Sigmoid colon (tissue), 7 donors: Measurements from ENCODE around the gene CFAP46. TPM values are rescaled to one million over a fixed set of nuclear protein-coding genes. Genes with fewer than 3 reads are reported as not detected.

ENCODE experiments used
- DNase-seq: peaks from one replicate; pipeline ENCODE4 v3.0.0-alpha.2; 2019
- H3K27ac ChIP-seq, 4 donors: fragments of 200-600 bp; sonication (generic); one replicate each; pipeline ENCODE4 v1.5.1; 2016 to 2019; ENCODE audit warnings: mild to moderate bottlenecking in 1 of 4
- H3K27me3 ChIP-seq, 3 donors: fragments of 200-600 bp; sonication (generic); one replicate each; pipeline ENCODE4 v1.5.1; 2019; ENCODE audit warnings: mild to moderate bottlenecking in 1 of 3
- H3K36me3 ChIP-seq, 4 donors: fragments of 200-600 bp; sonication (generic); one replicate each; pipeline ENCODE4 v1.5.1; 2016 to 2019
- H3K4me1 ChIP-seq, 4 donors: fragments of 200-600 bp; sonication (generic); one replicate each; pipeline ENCODE4 v1.5.1; 2017 to 2019
- H3K4me3 ChIP-seq, 4 donors: fragments of 200-600 bp; sonication (generic); one replicate each; pipeline ENCODE4 v1.5.1; 2017 to 2019; ENCODE audit warnings: mild to moderate bottlenecking in 2 of 4, moderate library complexity in 1 of 4
- H3K9me3 ChIP-seq, 4 donors: fragments of 200-600 bp in 3 of 4; sonication (generic) in 3 of 4; one replicate each; pipeline versions ENCODE4 v1.5.1 to v1.6.1; 2013 to 2019
- CTCF ChIP-seq, 4 experiments: fragments of 450-650 bp in 3 of 4; fragments of 200-600 bp in 1 of 4; IDR thresholded peaks; one replicate each; pipeline ENCODE4 v1.5.1; 2016 to 2019; ENCODE audit warnings: antibody characterized with exemption in 4 of 4, mild to moderate bottlenecking in 3 of 4, moderate library complexity in 2 of 4
- EP300 ChIP-seq, 4 donors: sonication (generic); formaldehyde crosslinking; IDR thresholded peaks; one replicate each; pipeline ENCODE4 v1.6.1; 2017; ENCODE audit warnings: antibody characterized with exemption in 4 of 4
- POLR2A ChIP-seq, 2 donors: fragments of 450-650 bp; IDR thresholded peaks; one replicate each; pipeline ENCODE4 v1.6.1; 2016; ENCODE audit warnings: antibody characterized with exemption in 2 of 2, mild to moderate bottlenecking in 2 of 2, moderate library complexity in 2 of 2
- POLR2AphosphoS5 ChIP-seq, 4 donors: sonication (generic); formaldehyde crosslinking; IDR thresholded peaks; one replicate each; pipeline ENCODE4 v1.6.1; 2017; ENCODE audit warnings: antibody characterized with exemption in 4 of 4
- WGBS, 2 donors: extraction: QIAGEN DNeasy Blood & Tissue Kit; methylation state at CpG; one replicate each; pipeline ENCODE4 v1.1.7; 2013; 5-methylcytosine and 5-hydroxymethylcytosine counted together
- intact Hi-C: fragments of 100-400 bp; cut with DNase I; formaldehyde crosslinking; loops from one replicate; pipeline ENCODE4 v1.15.1; 2023
- polyA plus RNA-seq, 3 donors: library from polyadenylated mRNA; stranded (reverse); fragments of 200-250 nt; gene quantifications; one replicate each; pipeline ENCODE4 v1.2.3, GENCODE V29; 2013
- total RNA-seq, 4 donors: library from RNA; depleted of rRNA; stranded (reverse); fragments of >200 nt; gene quantifications; one replicate each; pipeline ENCODE4 v1.1.0, GENCODE V29; 2016
- donor health status: healthy with polysubstance abuse.
- donor health status: Bipolar disorder and iron deficiency.
- donor health status: healthy.

Gene CFAP46
- total and polyA plus RNA-seq, 7 donors: 0.10 to 1.7 (median 0.38) TPM; not detected in 3

GRCh38 chr10:132980426-132981172 is 38.2 kb upstream of the CFAP46 start:
- H3K4me1 ChIP-seq: no peaks in the 10 kb centered on the region
- 86 to 87% methylated on average over 41 of the region's 41 CpGs for WGBS, 2 donors
- H3K27ac ChIP-seq: no peak overlapping the region
- DNase-seq: no peak
- H3K36me3 ChIP-seq: no peaks in the 10 kb centered on the region
- peaks cover 0 to 34% (median 6%) of the 10 kb centered on the region in 3 donors for H3K27me3 ChIP-seq
- intact Hi-C loops: no loop called here
- no peak overlapping the region for H3K4me3 ChIP-seq
- TF ChIP-seq EP300 (IDR thresholded peaks at IDR 0.05): no peak
- no peak for TF ChIP-seq POLR2A (IDR thresholded peaks at IDR 0.05)
- TF ChIP-seq CTCF (IDR thresholded peaks at IDR 0.05): no peak
- no peak for TF ChIP-seq POLR2AphosphoS5 (IDR thresholded peaks at IDR 0.05)
- no peaks in the 10 kb centered on the region for H3K9me3 ChIP-seq

- H3K4me3 ChIP-seq: no peak overlapping the region
- 60 to 71% methylated on average over 24 of the region's 24 CpGs for WGBS, 2 donors
- H3K36me3 ChIP-seq: no peaks in the 10 kb centered on the region
- TF ChIP-seq POLR2AphosphoS5 (IDR thresholded peaks at IDR 0.05): no peak
- no peak for TF ChIP-seq POLR2A (IDR thresholded peaks at IDR 0.05)
- H3K9me3 ChIP-seq: no peaks in the 10 kb centered on the region
- H3K27ac ChIP-seq: no peak overlapping the region
- intact Hi-C loops: no loop called here
- H3K27me3 ChIP-seq: peaks cover 0 to 37% (median 6%) of the 10 kb centered on the region in 3 donors
- no peaks in the 10 kb centered on the region for H3K4me1 ChIP-seq
- no peak for DNase-seq
These were observed 37.4 kb upstream of the CFAP46 start for GRCh38 chr10:132979491-132980425.

GRCh38 chr10:132978542-132978941 is 36.2 kb upstream of the CFAP46 start:
- no peak overlapping the region for H3K4me3 ChIP-seq
- TF ChIP-seq EP300 (IDR thresholded peaks at IDR 0.05) (no peak), POLR2AphosphoS5 (IDR thresholded peaks at IDR 0.05) (no peak), CTCF (IDR thresholded peaks at IDR 0.05) (no peak), POLR2A (IDR thresholded peaks at IDR 0.05) (no peak)

GRCh38 chr10:132977807-132978206 is 35.4 kb upstream of the CFAP46 start:
- TF ChIP-seq EP300 (IDR thresholded peaks at IDR 0.05) (no peak), CTCF (IDR thresholded peaks at IDR 0.05) (no peak), POLR2AphosphoS5 (IDR thresholded peaks at IDR 0.05) (no peak), POLR2A (IDR thresholded peaks at IDR 0.05) (no peak)
- 78% methylated on average over 27 of the region's 27 CpGs for WGBS, 2 donors
- Histone ChIP-seq H3K27me3 (peaks cover 0 to 44% (median 16%) of the 10 kb centered on the region in 3 donors), H3K27ac (no peak overlapping the region), H3K36me3 (no peaks in the 10 kb centered on the region), H3K4me3 (no peak overlapping the region), H3K4me1 (no peaks in the 10 kb centered on the region), H3K9me3 (no peaks in the 10 kb centered on the region)
- DNase-seq: no peak
- intact Hi-C loops: no loop called here

More at GRCh38 chr10:132978542-132978941, 36.2 kb upstream of the CFAP46 start:
- peaks cover 0 to 38% (median 8%) of the 10 kb centered on the region in 3 donors for H3K27me3 ChIP-seq
- no peaks in the 10 kb centered on the region for H3K36me3 ChIP-seq
- DNase-seq: peak; percentile 26
- no peak overlapping the region for H3K27ac ChIP-seq
- 78 to 89% methylated on average over 9 of the region's 9 CpGs for WGBS, 2 donors
- H3K9me3 ChIP-seq: no peaks in the 10 kb centered on the region
- intact Hi-C loops: no loop called here
- no peaks in the 10 kb centered on the region for H3K4me1 ChIP-seq

GRCh38 chr10:132977076-132977475 is 34.7 kb upstream of the CFAP46 start:
- no peak for TF ChIP-seq CTCF (IDR thresholded peaks at IDR 0.05)
- no peak for TF ChIP-seq POLR2AphosphoS5 (IDR thresholded peaks at IDR 0.05)
- TF ChIP-seq EP300 (IDR thresholded peaks at IDR 0.05): no peak
- no peak for TF ChIP-seq POLR2A (IDR thresholded peaks at IDR 0.05)
- intact Hi-C loops: no loop called here
- H3K4me3 ChIP-seq: no peak overlapping the region
- DNase-seq: peak; percentile 49
- no peak overlapping the region for H3K27ac ChIP-seq
- peaks cover 0 to 52% (median 23%) of the 10 kb centered on the region in 3 donors for H3K27me3 ChIP-seq
- H3K9me3 ChIP-seq: no peaks in the 10 kb centered on the region
- H3K36me3 ChIP-seq: no peaks in the 10 kb centered on the region
- 94 to 95% methylated on average over 25 of the region's 25 CpGs for WGBS, 2 donors
- H3K4me1 ChIP-seq: no peaks in the 10 kb centered on the region
